ENCODE measurements around the gene MTHFD1.
"Not testable (repeated sequence)": the region's sequence is repeated elsewhere in the genome, so short reads cannot be mapped to it uniquely, and the experiment has no call there.

The MTHFD1 gene

GRCh38 chr14:64388533-64389285 is 556 bp downstream of the MTHFD1 start:
- no peaks in the 10 kb centered on the region for H3K27me3 ChIP-seq (ENCODE audit: insufficient read depth, low read length)
- no peaks in the 10 kb centered on the region for H3K9me3 ChIP-seq (ENCODE audit: insufficient read depth, low read depth, low read length)
- H3K4me1 ChIP-seq (ENCODE audit: insufficient read depth, low read length) = peaks cover 20% of the 10 kb centered on the region
- WGBS = 2% methylated on average over 16 of the region's 18 CpGs
- peak overlapping the region; percentile 97 for H3K9ac ChIP-seq (ENCODE audit: low read depth, low read length)
- H3K27ac ChIP-seq (ENCODE audit: low read depth, low read length) = peak overlapping the region; percentile 94
- H3K36me3 ChIP-seq (ENCODE audit: insufficient read depth, low read length) = peaks cover 9% of the 10 kb centered on the region
- H3K4me3 ChIP-seq (ENCODE audit: low read length) = peak overlapping the region; percentile 77

- H3K4me1 ChIP-seq (ENCODE audit: insufficient read depth, low read length) = peaks cover 27% of the 10 kb centered on the region
- WGBS = 35% methylated on average over 11 of the region's 12 CpGs
- peak overlapping the region; percentile 55 for H3K9ac ChIP-seq (ENCODE audit: low read depth, low read length)
- peak overlapping the region; percentile 97 for H3K27ac ChIP-seq (ENCODE audit: low read depth, low read length)
- no peaks in the 10 kb centered on the region for H3K9me3 ChIP-seq (ENCODE audit: insufficient read depth, low read depth, low read length)
- H3K27me3 ChIP-seq (ENCODE audit: insufficient read depth, low read length) = no peaks in the 10 kb centered on the region
- H3K4me3 ChIP-seq (ENCODE audit: low read length) = peak overlapping the region; percentile 44
- peaks cover 9% of the 10 kb centered on the region for H3K36me3 ChIP-seq (ENCODE audit: insufficient read depth, low read length)
Observed at GRCh38 chr14:64391113-64391725, 3.1 kb downstream of the MTHFD1 start.

GRCh38 chr14:64391986-64392385 is 3.8 kb downstream of the MTHFD1 start:
- 47% methylated on average over 2 of the region's 2 CpGs for WGBS
- Histone ChIP-seq H3K4me3 (ENCODE audit: low read length) (peak overlapping the region; percentile 44), H3K27ac (ENCODE audit: low read depth, low read length) (peak overlapping the region; percentile 97), H3K9me3 (ENCODE audit: insufficient read depth, low read depth, low read length) (no peaks in the 10 kb centered on the region), H3K9ac (ENCODE audit: low read depth, low read length) (peak overlapping the region; percentile 55), H3K36me3 (ENCODE audit: insufficient read depth, low read length) (peaks cover 9% of the 10 kb centered on the region), H3K4me1 (ENCODE audit: insufficient read depth, low read length) (peaks cover 27% of the 10 kb centered on the region), H3K27me3 (ENCODE audit: insufficient read depth, low read length) (no peaks in the 10 kb centered on the region)

GRCh38 chr14:64393189-64393726 is 5.1 kb downstream of the MTHFD1 start:
- 94% methylated on average over 3 of the region's 3 CpGs for WGBS
- not testable (repeated sequence) for H3K36me3 ChIP-seq (ENCODE audit: insufficient read depth, low read length); H3K9me3 ChIP-seq (ENCODE audit: insufficient read depth, low read depth, low read length); H3K27me3 ChIP-seq (ENCODE audit: insufficient read depth, low read length); H3K4me3 ChIP-seq (ENCODE audit: low read length); H3K9ac ChIP-seq (ENCODE audit: low read depth, low read length); H3K27ac ChIP-seq (ENCODE audit: low read depth, low read length)
- peaks cover 27% of the 10 kb centered on the region for H3K4me1 ChIP-seq (ENCODE audit: insufficient read depth, low read length)

GRCh38 chr14:64394423-64394822 is 6.3 kb downstream of the MTHFD1 start:
- H3K27me3 ChIP-seq (ENCODE audit: insufficient read depth, low read length) = no peaks in the 10 kb centered on the region
- no peak overlapping the region for H3K27ac ChIP-seq (ENCODE audit: low read depth, low read length)
- peaks cover 27% of the 10 kb centered on the region for H3K4me1 ChIP-seq (ENCODE audit: insufficient read depth, low read length)
- no peak overlapping the region for H3K9ac ChIP-seq (ENCODE audit: low read depth, low read length)
- H3K9me3 ChIP-seq (ENCODE audit: insufficient read depth, low read depth, low read length) = no peaks in the 10 kb centered on the region
- peaks cover 9% of the 10 kb centered on the region for H3K36me3 ChIP-seq (ENCODE audit: insufficient read depth, low read length)
- WGBS = 95% methylated on average over 2 of the region's 2 CpGs
- H3K4me3 ChIP-seq (ENCODE audit: low read length) = no peak overlapping the region

- Histone ChIP-seq H3K4me3 (ENCODE audit: low read length) (no peak overlapping the region), H3K27me3 (ENCODE audit: insufficient read depth, low read length) (no peaks in the 10 kb centered on the region), H3K9ac (ENCODE audit: low read depth, low read length) (no peak overlapping the region), H3K9me3 (ENCODE audit: insufficient read depth, low read depth, low read length) (no peaks in the 10 kb centered on the region), H3K4me1 (ENCODE audit: insufficient read depth, low read length) (peaks cover 22% of the 10 kb centered on the region), H3K27ac (ENCODE audit: low read depth, low read length) (no peak overlapping the region), H3K36me3 (ENCODE audit: insufficient read depth, low read length) (peaks cover 9% of the 10 kb centered on the region)
- WGBS = 98% methylated on average over 4 of the region's 4 CpGs
Observed at GRCh38 chr14:64394977-64395633, 7.0 kb downstream of the MTHFD1 start.

- Histone ChIP-seq H3K9ac (ENCODE audit: low read depth, low read length) (no peak overlapping the region), H3K27me3 (ENCODE audit: insufficient read depth, low read length) (no peaks in the 10 kb centered on the region), H3K4me3 (ENCODE audit: low read length) (no peak overlapping the region), H3K27ac (ENCODE audit: low read depth, low read length) (no peak overlapping the region), H3K9me3 (ENCODE audit: insufficient read depth, low read depth, low read length) (no peaks in the 10 kb centered on the region), H3K36me3 (ENCODE audit: insufficient read depth, low read length) (peaks cover 46% of the 10 kb centered on the region), H3K4me1 (ENCODE audit: insufficient read depth, low read length) (no peaks in the 10 kb centered on the region)
- 95% methylated on average over 6 of the region's 6 CpGs for WGBS
Observed at GRCh38 chr14:64400829-64401459, 12.8 kb downstream of the MTHFD1 start.

GRCh38 chr14:64401949-64402348 is 13.8 kb downstream of the MTHFD1 start:
- H3K9ac ChIP-seq (ENCODE audit: low read depth, low read length) = no peak overlapping the region
- no peak overlapping the region for H3K4me3 ChIP-seq (ENCODE audit: low read length)
- no peaks in the 10 kb centered on the region for H3K9me3 ChIP-seq (ENCODE audit: insufficient read depth, low read depth, low read length)
- no peaks in the 10 kb centered on the region for H3K27me3 ChIP-seq (ENCODE audit: insufficient read depth, low read length)
- no peaks in the 10 kb centered on the region for H3K4me1 ChIP-seq (ENCODE audit: insufficient read depth, low read length)
- H3K27ac ChIP-seq (ENCODE audit: low read depth, low read length) = no peak overlapping the region
- no CpG with 5 or more reads among the region's 1 CpG for WGBS
- H3K36me3 ChIP-seq (ENCODE audit: insufficient read depth, low read length) = peaks cover 55% of the 10 kb centered on the region

GRCh38 chr14:64405295-64405694 is 17.1 kb downstream of the MTHFD1 start:
- Histone ChIP-seq H3K27me3 (ENCODE audit: insufficient read depth, low read length) (no peaks in the 10 kb centered on the region), H3K9me3 (ENCODE audit: insufficient read depth, low read depth, low read length) (no peaks in the 10 kb centered on the region), H3K4me1 (ENCODE audit: insufficient read depth, low read length) (no peaks in the 10 kb centered on the region), H3K9ac (ENCODE audit: low read depth, low read length) (no peak overlapping the region), H3K36me3 (ENCODE audit: insufficient read depth, low read length) (peaks cover 69% of the 10 kb centered on the region), H3K27ac (ENCODE audit: low read depth, low read length) (no peak overlapping the region), H3K4me3 (ENCODE audit: low read length) (no peak overlapping the region)
- WGBS = 88% methylated on average over 2 of the region's 4 CpGs

GRCh38 chr14:64407329-64407728 is 19.2 kb downstream of the MTHFD1 start:
- Histone ChIP-seq H3K9ac (ENCODE audit: low read depth, low read length) (no peak overlapping the region), H3K9me3 (ENCODE audit: insufficient read depth, low read depth, low read length) (no peaks in the 10 kb centered on the region), H3K27me3 (ENCODE audit: insufficient read depth, low read length) (no peaks in the 10 kb centered on the region), H3K36me3 (ENCODE audit: insufficient read depth, low read length) (peaks cover 71% of the 10 kb centered on the region), H3K4me3 (ENCODE audit: low read length) (no peak overlapping the region), H3K27ac (ENCODE audit: low read depth, low read length) (no peak overlapping the region), H3K4me1 (ENCODE audit: insufficient read depth, low read length) (no peaks in the 10 kb centered on the region)
- 98% methylated on average over 2 of the region's 2 CpGs for WGBS

Data from HUES64 (cell line).